GM12864 (cell line): ENCODE results near the gene TPRA1.
A peak's percentile ranks its signal among the peaks of the same experiment; 100 is the strongest.

Source experiments
- DNase-seq: peaks from one replicate; pipeline ENCODE4 v3.0.0-alpha.2; 2011; ENCODE audit warnings: low read depth
- H3K4me3 ChIP-seq: 2 replicates; pipeline ENCODE4 v1.5.1; 2011; ENCODE audit warnings: mild to moderate bottlenecking, low read depth, low read length, control low read depth
- CTCF ChIP-seq: IDR thresholded peaks from 2 replicates; pipeline ENCODE4 v1.5.1; 2011; ENCODE audit warnings: low read depth, mild to moderate bottlenecking, moderate library complexity, low read length, control low read depth, inconsistent platforms; ENCODE audit errors: missing control alignments

TPRA1 gene

GRCh38 chr3:127632035-127632820 lies 41.7 kb upstream of the TPRA1 start:
- no peak for DNase-seq
- no peak for TF ChIP-seq CTCF
- no peak overlapping the region for H3K4me3 ChIP-seq

- DNase-seq: no peak
- H3K4me3 ChIP-seq: no peak overlapping the region
- TF ChIP-seq CTCF: no peak
Observed at GRCh38 chr3:127630811-127631714, 40.5 kb upstream of the TPRA1 start.

GRCh38 chr3:127629467-127630403 lies 39.2 kb upstream of the TPRA1 start:
- DNase-seq: peak; percentile 36
- peak overlapping the region; percentile 66 for H3K4me3 ChIP-seq
- TF ChIP-seq CTCF: no peak

- no peak for TF ChIP-seq CTCF
- peak within 1 kb of the TSS; percentile 66 for H3K4me3 ChIP-seq
- DNase-seq: no peak
Observed at GRCh38 chr3:127628788-127629466, 38.4 kb upstream of the TPRA1 start, which contains the start of gene PODXL2. Gene PODXL2 (plus strand): TSS chr3:127629185. CDS start chr3:127629220, 35 bp downstream.

- no peak for TF ChIP-seq CTCF
Observed at GRCh38 chr3:127628426-127628787, 37.9 kb upstream of the TPRA1 start.

GRCh38 chr3:127625821-127626220 lies 35.3 kb upstream of the TPRA1 start:
- no peak for DNase-seq

More at GRCh38 chr3:127628426-127628787, 37.9 kb upstream of the TPRA1 start:
- DNase-seq: no peak
- H3K4me3 ChIP-seq: no peak overlapping the region

More at GRCh38 chr3:127625821-127626220, 35.3 kb upstream of the TPRA1 start:
- H3K4me3 ChIP-seq: no peak overlapping the region
- TF ChIP-seq CTCF: no peak
